Stomach (tissue), 4 donors: ENCODE results near the gene PRC1.

Experiments
- POLR2A ChIP-seq, 4 donors: fragments of 450-650 bp; IDR thresholded peaks; one replicate each; pipeline ENCODE4 v1.6.1; 2016; ENCODE audit warnings: antibody characterized with exemption in 4 of 4, control low read depth in 2 of 4, mild to moderate bottlenecking in 1 of 4, moderate library complexity in 1 of 4
- POLR2AphosphoS5 ChIP-seq, 3 donors: sonication (generic); formaldehyde crosslinking; IDR thresholded peaks; one replicate each; pipeline ENCODE4 v1.6.1; 2016; ENCODE audit warnings: antibody characterized with exemption in 3 of 3
- TF ChIP-seq, protein P1 (sequence below), 7 experiments: fragments of 450-650 bp in 4 of 7; fragments of 200-600 bp in 3 of 7; sonication (generic) in 3 of 7; IDR thresholded peaks; one replicate each; pipeline ENCODE4 v1.5.1; 2016 to 2019; ENCODE audit warnings: antibody characterized with exemption in 7 of 7, control low read depth in 2 of 7, mild to moderate bottlenecking in 1 of 7

DNA sequence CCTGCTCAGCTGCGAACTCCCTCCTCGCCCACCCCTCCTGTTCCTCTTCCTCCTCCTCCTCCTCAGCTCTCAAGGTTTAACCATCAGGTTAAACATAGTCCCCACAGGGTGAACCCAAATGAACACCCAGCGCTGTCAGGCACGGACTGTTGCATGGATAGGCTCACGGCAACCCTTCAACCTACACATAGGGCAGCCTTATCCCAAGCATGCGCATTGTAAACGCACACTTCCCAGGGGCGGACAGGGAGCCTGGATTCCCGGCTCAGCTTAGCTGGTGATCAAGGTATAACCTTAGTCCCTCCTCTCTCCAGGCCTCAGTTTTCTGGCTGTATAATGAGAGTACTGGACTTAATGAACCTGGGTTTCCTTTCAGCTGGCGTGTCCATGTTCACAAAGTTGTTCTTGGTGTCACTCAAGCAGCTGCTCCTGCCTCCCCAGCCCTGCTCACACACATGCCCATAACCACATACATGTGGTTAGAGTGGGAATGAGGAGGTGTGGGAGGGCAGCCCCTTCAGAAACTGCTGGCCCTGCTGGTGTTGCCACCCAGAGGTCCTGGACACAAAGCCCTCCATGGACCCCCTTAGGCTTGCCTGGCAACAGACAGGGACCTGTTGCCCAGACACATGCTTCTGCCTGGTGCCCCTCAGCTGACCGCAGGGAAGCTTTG, 49.0 kb upstream of the PRC1 start:
- TF ChIP-seq POLR2A (IDR thresholded peaks at IDR 0.05) (no peak), POLR2AphosphoS5 (IDR thresholded peaks at IDR 0.05) (no peak)
- TF ChIP-seq, protein P1, sequence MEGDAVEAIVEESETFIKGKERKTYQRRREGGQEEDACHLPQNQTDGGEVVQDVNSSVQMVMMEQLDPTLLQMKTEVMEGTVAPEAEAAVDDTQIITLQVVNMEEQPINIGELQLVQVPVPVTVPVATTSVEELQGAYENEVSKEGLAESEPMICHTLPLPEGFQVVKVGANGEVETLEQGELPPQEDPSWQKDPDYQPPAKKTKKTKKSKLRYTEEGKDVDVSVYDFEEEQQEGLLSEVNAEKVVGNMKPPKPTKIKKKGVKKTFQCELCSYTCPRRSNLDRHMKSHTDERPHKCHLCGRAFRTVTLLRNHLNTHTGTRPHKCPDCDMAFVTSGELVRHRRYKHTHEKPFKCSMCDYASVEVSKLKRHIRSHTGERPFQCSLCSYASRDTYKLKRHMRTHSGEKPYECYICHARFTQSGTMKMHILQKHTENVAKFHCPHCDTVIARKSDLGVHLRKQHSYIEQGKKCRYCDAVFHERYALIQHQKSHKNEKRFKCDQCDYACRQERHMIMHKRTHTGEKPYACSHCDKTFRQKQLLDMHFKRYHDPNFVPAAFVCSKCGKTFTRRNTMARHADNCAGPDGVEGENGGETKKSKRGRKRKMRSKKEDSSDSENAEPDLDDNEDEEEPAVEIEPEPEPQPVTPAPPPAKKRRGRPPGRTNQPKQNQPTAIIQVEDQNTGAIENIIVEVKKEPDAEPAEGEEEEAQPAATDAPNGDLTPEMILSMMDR (IDR thresholded peaks at IDR 0.05): no peak
